IPS-18a (cell line): ENCODE results near the gene XXYLT1.

Source experiments
- H3K27ac ChIP-seq: one replicate; pipeline ENCODE4 v1.5.1; 2013; ENCODE audit warnings: low read length
- H3K27me3 ChIP-seq: one replicate; pipeline ENCODE4 v1.6.1; 2013; ENCODE audit warnings: mild to moderate bottlenecking, low read length; ENCODE audit not compliant: control insufficient read depth, insufficient read depth
- H3K36me3 ChIP-seq: one replicate; pipeline ENCODE4 v1.6.1; 2013; ENCODE audit warnings: low read depth, low read length; ENCODE audit not compliant: control insufficient read depth
- H3K4me1 ChIP-seq: one replicate; pipeline ENCODE4 v1.6.1; 2013; ENCODE audit warnings: low read depth, low read length; ENCODE audit not compliant: control insufficient read depth
- H3K4me3 ChIP-seq: one replicate; pipeline ENCODE4 v1.5.1; 2013; ENCODE audit warnings: low read length
- H3K9ac ChIP-seq: one replicate; pipeline ENCODE4 v1.6.1; 2013; ENCODE audit warnings: mild to moderate bottlenecking, low read length, moderate library complexity
- H3K9me3 ChIP-seq: one replicate; pipeline ENCODE4 v1.6.1; 2013; ENCODE audit warnings: low read depth, low read length; ENCODE audit not compliant: control insufficient read depth

The XXYLT1 gene

DNA sequence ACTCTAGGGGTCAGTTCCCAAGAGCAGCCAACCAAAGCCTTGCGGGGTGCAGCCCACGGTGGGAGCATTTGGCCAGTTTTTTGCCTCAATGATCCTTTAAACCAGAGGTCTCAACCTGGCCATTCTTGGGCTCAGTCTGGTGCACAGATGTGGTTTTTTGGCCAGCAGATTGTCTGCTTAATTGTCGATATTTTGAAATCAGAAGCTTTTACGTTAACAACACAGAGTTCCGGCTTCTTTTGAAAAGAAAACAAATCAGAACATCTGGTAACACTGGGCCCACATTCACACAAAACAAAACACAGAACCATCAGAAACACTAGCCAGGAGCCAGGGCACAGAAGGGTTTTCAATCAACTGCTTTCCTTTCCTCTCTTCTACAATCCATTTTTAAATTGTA lies 127.7 kb downstream of the XXYLT1 start:
- peaks cover 3% of the 10 kb centered on the region for H3K4me1 ChIP-seq
- no peaks in the 10 kb centered on the region for H3K36me3 ChIP-seq
- H3K9ac ChIP-seq = no peak overlapping the region
- no peaks in the 10 kb centered on the region for H3K9me3 ChIP-seq
- H3K27me3 ChIP-seq = no peaks in the 10 kb centered on the region
- no peak overlapping the region for H3K27ac ChIP-seq
- H3K4me3 ChIP-seq = no peak overlapping the region

DNA sequence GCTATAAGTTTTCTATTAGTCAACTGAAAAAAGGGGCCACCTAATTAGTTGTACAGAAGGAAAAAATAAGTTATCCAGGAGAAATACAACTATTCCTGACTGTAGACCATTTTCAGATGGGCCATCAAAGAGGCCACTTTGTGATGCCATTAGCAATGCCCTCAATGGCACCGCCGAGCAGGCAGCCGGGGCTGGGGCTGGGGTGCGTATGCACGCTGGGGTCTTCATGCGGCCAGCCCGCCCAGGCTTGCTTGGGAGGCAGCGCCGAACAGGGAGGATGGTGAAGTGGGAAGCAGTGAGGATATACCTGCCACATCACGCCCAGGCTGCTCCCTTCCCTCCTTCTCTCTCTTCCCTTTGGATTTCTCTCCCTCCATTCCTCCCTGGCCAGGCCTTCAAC lies 128.4 kb downstream of the XXYLT1 start:
- H3K27me3 ChIP-seq = no peaks in the 10 kb centered on the region
- H3K9me3 ChIP-seq = no peaks in the 10 kb centered on the region
- H3K4me3 ChIP-seq = no peak overlapping the region
- no peak overlapping the region for H3K9ac ChIP-seq
- H3K27ac ChIP-seq = no peak overlapping the region
- no peaks in the 10 kb centered on the region for H3K4me1 ChIP-seq
- H3K36me3 ChIP-seq = no peaks in the 10 kb centered on the region

DNA sequence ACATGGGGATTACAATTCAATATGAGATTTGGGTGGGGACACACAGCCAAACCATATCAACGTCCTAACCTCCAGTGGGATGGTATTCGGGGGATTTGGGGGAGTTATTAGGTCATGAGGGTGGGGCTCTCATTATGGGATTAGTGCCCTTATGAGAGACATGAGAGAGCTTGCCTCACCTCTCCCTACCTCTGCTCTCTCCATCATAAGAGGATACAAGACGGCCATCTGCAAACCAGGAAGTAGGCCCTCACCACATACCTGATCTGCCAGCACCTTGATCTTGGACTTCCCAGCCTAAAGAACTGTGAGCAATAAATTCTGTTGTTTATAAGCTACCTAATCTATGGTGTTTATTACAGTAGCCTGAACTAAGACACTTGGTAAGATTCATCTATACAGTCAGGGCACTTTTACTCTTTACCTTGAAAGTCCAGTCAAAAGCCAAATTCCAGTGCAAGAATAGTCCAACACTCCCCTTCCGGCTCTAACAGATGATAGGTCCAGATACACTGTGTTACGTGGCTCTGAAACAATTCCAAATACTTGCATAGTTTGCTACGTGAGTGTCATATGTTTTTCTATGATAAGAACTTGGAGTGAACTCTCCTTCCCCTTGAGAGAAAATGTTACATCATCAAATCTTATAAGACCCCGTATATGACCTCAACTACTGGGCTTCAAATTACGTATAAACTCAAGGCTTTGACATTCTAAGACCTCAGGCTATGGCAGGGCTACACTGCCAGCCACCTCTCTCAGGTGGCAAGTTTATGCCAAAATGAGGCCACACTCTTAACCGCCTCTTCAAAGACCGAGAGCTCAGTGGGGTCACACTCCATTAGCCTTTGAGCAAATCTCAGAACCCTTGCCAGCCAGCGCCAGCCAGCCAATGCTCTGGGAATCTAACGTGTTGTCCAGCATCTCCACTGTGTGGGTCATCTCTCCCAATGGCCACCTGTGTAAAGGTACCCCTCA lies 129.9 kb downstream of the XXYLT1 start:
- no peaks in the 10 kb centered on the region for H3K4me1 ChIP-seq
- H3K36me3 ChIP-seq = no peaks in the 10 kb centered on the region
- no peaks in the 10 kb centered on the region for H3K27me3 ChIP-seq
- no peak overlapping the region for H3K9ac ChIP-seq
- no peaks in the 10 kb centered on the region for H3K9me3 ChIP-seq
- H3K4me3 ChIP-seq = no peak overlapping the region
- no peak overlapping the region for H3K27ac ChIP-seq

DNA sequence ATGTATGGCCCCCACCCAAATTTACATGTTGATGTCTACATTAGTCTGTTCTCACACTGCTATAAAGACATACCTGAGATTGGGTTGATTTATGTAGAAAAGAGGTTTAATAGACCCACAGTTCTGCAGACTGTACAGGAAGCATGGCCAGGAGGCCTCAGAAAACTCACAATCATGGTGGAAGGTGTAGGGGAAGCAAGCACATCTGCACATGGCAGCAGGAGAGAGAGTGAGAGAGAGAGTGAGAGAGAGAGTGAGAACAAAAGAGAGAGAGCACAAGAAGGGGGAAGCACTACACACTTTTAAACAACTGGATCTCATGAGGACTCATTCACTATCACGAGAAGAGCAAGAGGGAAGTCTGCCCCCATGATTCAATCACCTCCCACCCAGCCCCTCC lies 130.5 kb downstream of the XXYLT1 start:
- Histone ChIP-seq H3K4me1 (no peaks in the 10 kb centered on the region), H3K27ac (no peak overlapping the region), H3K36me3 (no peaks in the 10 kb centered on the region), H3K27me3 (no peaks in the 10 kb centered on the region), H3K9ac (no peak overlapping the region), H3K4me3 (no peak overlapping the region), H3K9me3 (no peaks in the 10 kb centered on the region)

DNA sequence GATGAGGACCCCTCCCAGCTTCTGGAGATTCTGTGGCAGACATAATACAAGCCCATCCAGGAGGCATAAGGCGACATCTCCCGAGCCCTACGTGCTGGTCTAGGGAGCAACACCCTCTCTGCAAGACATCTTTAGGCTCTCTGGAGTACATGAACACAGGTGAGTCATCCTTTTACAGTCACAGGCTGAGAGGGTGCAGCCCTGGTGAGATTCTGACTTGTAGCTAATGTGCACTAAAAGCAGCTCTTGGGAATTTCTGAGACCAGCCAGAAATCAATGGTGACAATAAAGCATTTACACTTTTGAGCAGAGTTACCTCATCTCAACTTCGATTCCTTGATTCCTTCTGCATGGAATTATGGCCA lies 131.1 kb downstream of the XXYLT1 start:
- no peaks in the 10 kb centered on the region for H3K36me3 ChIP-seq
- no peak overlapping the region for H3K27ac ChIP-seq
- H3K4me1 ChIP-seq = no peaks in the 10 kb centered on the region

DNA sequence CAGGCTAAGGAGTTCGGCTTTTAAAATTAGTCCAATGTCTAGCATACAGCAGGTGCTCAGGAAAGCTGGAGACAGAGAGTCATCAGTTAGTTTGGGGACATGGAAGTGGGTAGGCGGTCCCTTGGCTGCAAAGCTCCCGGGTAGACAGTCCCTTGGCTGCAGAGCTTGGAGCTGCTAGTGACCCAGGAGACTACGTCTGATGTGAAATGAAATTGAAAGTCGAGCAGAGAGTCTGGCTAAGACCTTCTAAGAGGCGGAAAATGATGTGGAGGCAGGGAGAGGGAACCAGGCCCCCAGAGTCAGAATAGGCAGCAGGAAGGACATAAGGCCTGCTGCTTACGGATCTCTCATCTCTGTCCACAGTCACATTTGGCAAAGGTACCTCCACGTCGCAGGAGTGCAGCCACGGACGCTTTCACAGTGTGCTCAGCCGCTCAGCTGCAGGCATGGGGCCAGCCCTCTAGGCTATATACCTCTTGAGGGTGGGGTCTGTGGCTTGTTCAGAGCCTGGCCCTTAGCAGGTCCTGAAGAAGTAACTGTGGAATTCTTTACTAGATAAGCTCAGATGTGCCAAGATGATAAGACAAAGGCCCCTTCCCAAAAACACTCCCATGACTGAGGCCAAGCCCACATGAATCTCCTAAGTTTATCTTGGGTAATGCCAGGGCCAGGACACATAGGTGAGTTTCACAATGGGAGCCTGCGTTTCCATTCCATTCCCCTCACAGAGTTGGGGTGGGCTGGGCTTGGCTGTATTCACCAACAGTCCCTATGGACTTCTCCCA lies 131.7 kb downstream of the XXYLT1 start:
- no peaks in the 10 kb centered on the region for H3K9me3 ChIP-seq
- H3K36me3 ChIP-seq = no peaks in the 10 kb centered on the region
- no peak overlapping the region for H3K9ac ChIP-seq
- H3K4me1 ChIP-seq = no peaks in the 10 kb centered on the region
- H3K27ac ChIP-seq = no peak overlapping the region
- H3K4me3 ChIP-seq = no peak overlapping the region
- H3K27me3 ChIP-seq = no peaks in the 10 kb centered on the region

More for the DNA sequence above, 131.1 kb downstream of the XXYLT1 start:
- Histone ChIP-seq H3K9me3 (no peaks in the 10 kb centered on the region), H3K4me3 (no peak overlapping the region), H3K9ac (no peak overlapping the region), H3K27me3 (no peaks in the 10 kb centered on the region)

DNA sequence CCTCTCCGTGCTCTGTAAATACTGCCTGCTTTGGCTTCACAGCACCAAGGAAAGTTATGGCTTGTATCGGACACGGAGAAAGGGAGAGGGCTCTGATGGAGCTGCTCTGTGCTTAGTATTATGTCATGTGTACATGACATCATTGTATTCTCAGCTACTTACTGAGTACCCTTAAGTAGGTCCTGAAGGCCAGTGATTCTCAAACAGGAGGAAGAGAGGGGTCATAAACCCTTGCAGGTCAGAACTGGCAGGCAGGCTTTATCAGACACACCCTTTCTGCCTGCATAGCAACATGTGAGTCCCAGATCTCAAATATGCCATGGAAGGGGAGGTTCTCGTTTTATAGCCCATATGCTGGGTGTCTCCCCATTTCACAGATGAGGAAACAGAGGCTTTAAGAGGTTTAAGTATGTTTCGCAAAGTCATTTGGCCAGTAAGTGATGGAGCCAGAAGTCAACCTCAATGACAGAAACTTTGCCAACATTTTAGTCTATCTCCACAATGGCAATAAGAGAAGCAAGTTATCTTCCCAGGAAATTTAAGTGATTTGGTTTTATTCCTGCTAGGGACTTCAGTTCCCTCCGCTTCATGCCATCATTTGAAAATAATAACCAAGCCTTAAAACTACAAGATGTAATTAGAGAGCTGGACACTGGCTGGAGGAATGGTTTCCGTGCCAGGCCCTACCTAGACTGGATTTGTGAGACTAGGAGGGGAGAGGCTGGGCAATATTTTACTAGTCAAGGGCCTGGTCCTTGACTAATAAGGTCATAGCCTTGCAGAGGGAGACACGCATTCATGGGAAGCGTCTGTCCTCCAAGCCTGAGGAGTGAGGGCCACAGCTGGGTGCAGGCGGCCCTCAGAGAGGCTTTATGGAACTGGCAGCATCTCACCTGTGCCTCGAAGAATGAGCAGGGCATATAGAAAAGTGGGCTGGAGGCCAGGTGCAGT lies 133.0 kb downstream of the XXYLT1 start:
- Histone ChIP-seq H3K4me3 (no peak overlapping the region), H3K27me3 (no peaks in the 10 kb centered on the region), H3K27ac (no peak overlapping the region), H3K36me3 (no peaks in the 10 kb centered on the region), H3K4me1 (no peaks in the 10 kb centered on the region), H3K9ac (no peak overlapping the region), H3K9me3 (no peaks in the 10 kb centered on the region)

DNA sequence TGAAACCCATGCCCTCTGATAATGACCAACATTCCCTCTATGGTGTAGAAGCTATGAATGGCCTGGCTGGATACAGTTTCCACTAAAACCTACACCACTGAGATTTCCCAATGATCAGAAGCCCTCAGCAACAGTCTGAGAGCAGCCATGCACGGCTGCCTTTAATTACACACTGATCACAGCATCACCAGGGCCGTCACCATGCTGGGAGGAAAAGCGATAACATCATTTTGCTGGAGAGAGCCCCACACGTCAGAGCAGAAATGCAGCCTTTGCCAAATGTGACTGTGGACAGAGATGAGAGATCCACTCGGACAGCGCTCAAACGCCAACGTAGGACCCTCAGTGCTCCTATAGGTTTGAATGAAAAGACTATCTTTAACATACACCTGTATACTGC lies 135.0 kb downstream of the XXYLT1 start:
- Histone ChIP-seq H3K27me3 (no peaks in the 10 kb centered on the region), H3K9me3 (no peaks in the 10 kb centered on the region), H3K9ac (no peak overlapping the region), H3K4me3 (no peak overlapping the region), H3K4me1 (no peaks in the 10 kb centered on the region), H3K27ac (no peak overlapping the region), H3K36me3 (no peaks in the 10 kb centered on the region)

DNA sequence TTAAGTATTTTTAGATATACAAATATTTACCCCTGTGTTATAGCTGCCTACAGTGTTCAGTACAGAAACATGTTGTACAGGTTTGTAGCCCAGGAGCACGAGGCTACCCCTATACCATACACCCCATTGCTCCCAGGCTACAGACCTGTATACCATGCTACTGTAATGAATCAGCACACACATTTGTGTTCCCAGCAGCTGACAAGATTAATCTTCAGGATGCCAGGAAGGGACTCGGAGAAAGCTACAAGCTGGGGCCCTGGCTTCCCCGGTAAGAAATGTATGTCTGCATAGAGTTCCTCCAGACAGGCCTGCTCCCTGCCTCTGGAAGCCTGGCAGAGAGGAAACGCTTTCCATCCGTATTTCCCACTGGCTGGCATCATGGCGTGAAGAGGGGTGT lies 136.5 kb downstream of the XXYLT1 start:
- no peaks in the 10 kb centered on the region for H3K4me1 ChIP-seq
- H3K4me3 ChIP-seq = no peak overlapping the region
- H3K36me3 ChIP-seq = no peaks in the 10 kb centered on the region
- H3K27me3 ChIP-seq = no peaks in the 10 kb centered on the region
- no peaks in the 10 kb centered on the region for H3K9me3 ChIP-seq
- no peak overlapping the region for H3K27ac ChIP-seq
- H3K9ac ChIP-seq = no peak overlapping the region

DNA sequence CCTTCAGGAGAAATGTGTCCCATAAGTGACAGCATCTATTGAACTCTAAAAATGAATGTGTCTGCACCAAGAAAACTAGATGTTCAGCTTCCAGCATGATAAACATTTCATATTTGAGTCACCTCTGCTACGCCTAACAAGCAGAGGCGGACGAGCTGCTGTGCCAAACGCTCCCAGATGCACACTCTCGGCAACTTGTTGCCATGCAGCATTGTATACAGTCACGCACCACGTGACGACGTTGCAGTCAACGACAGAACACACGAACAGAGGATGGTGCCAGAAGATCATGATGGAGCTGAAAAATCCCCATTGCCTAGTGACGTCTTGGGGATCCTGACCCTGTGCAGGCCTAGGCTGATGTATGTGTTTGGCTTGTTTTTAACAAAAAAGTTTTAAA lies 137.5 kb downstream of the XXYLT1 start:
- Histone ChIP-seq H3K9me3 (no peaks in the 10 kb centered on the region), H3K27me3 (no peaks in the 10 kb centered on the region), H3K27ac (no peak overlapping the region), H3K4me1 (no peaks in the 10 kb centered on the region), H3K36me3 (no peaks in the 10 kb centered on the region), H3K4me3 (no peak overlapping the region), H3K9ac (no peak overlapping the region)

DNA sequence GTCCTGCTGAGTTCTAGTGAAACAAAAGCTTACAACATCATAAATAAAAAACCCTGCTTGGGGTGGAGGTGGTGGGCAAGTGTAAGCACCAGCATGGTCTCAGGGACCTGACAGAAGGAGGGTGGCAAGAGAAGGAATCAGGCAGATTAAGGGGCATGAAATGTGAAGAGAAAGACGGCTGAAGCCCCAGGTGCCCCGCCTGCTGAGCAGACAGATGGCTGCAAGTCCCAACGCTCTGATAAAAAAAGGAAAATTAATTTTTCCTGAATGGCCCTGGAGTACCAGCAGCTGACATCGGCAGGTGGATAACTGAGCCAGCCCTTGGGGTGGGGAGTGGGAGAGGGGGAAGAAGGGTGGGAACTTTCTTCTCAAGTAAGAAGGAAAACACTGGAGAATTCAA lies 137.9 kb downstream of the XXYLT1 start:
- Histone ChIP-seq H3K4me1 (no peaks in the 10 kb centered on the region), H3K27me3 (no peaks in the 10 kb centered on the region), H3K9me3 (no peaks in the 10 kb centered on the region), H3K9ac (no peak overlapping the region), H3K4me3 (no peak overlapping the region), H3K36me3 (no peaks in the 10 kb centered on the region), H3K27ac (no peak overlapping the region)
